ENCODE data around the gene ARHGAP1. TPM values are rescaled to one million over a fixed set of nuclear protein-coding genes. Genes with fewer than 3 reads are reported as not detected.

Gene ARHGAP1
- total RNA-seq, 1 donor from 2014 or later = 175 TPM

DNA sequence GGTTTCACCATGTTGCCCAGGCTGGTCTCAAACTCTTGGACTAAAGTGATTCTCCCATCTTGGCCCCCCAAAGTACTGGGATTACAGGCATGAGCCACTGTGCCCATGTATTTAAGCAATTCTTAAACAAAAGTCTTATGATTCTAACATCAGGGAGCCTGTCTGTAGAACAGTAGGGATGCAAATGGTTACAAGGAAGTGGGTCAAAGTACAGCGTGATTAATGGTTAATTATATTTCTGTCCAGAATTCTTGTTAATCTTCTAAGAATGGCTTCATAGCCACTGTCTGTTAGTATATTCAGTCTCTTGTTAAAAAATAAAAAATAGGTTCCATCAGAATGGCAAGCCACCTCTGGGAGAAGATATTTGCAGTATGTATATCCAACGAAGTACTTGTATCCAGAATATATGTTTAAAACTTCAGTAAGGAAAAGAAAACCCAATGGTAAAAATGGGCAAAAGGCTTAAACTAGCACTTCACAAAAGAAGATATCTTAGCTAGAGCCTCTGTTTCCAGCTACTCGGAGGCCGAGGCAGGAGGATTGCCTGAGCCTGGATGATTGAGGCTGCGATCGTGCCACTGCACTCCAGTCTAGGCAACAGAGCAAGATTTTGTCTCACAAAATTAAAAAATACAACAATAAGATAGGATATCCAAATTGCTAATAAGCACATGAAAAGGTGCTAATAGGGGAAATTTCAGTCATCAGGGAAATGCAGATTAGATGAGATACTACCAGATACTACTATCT lies 60.2 kb downstream of the ARHGAP1 start:
- no peak for DNase-seq (ENCODE audit: low spot score)

DNA sequence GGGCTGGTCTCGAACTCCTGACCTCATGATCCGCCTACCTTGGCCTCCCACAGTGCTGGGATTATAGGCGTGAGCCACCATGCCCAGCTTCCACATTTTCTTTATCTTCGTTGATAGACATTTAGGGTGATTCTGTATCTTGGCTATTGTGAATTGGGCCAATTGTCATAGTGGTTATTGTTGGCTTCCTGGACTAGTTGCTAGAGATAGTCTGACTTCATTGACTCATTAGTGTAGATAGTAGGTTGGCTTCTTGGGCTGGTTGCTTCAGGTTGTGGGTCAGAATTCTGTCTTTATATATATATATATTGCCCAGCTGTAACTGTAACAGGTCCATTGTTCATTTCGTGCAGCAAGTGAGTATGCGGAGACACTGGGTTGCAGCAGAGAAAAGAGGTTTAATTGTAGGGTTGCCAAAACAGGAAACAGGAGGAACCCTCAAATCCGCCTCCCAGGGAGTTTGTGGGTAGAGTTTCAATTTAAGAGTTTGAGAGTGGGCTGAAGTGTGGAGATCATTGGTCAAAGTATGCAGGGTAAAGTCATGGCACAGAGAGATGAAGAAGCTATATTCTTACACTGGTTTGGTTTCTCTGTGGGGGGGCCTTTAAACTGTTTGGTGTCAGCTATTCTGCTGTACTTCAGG lies 61.1 kb downstream of the ARHGAP1 start:
- DNase-seq (ENCODE audit: low spot score) = no peak

DNA sequence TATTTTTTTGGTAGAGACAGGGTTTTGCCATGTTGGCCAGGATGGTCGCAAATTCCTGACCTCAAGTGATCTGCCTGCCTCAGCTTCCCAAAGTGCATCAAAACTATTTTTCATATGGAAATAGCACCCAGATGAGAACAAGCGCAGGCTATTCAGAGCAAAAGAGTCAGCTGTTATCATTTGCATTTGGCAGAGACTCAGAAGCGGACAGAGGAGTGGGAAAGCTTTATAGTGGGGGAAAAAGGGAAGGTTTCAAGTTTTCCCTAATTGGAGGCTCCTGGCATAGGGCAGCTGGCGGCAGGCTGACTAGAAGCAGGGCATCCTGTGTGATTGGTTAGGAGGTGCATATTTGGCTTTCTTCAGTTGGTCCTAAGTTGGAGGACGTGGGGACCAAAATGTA lies 62.9 kb downstream of the ARHGAP1 start:
- no peak for DNase-seq (ENCODE audit: low spot score)

DNA sequence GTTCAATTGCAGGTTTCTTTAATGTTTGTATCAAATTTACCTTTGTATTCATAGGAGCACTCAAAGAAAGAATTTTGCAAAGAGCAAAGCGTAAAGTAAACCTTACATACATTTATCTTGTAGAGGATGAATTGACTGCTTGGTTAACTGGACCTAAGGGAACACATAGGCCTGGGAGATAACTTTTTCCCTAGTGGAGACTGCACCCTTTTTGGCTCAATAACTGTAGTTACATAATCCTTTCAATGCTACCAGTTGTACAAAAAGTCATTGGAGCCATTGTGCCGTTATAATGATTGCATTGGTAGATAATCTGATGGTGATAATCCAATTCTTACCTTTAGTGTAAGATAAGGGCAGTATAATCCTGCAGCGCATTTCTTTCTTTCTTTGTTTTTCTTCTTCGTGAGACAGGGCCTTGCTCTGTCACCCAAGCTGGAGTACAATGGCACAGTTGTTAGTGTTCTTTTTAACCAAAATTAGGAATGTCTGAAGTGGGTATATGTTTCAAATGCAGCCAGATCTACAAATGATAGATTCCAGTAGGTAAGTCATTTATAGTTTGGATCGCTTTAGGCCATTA lies 64.8 kb downstream of the ARHGAP1 start:
- DNase-seq (ENCODE audit: low spot score) = no peak

DNA sequence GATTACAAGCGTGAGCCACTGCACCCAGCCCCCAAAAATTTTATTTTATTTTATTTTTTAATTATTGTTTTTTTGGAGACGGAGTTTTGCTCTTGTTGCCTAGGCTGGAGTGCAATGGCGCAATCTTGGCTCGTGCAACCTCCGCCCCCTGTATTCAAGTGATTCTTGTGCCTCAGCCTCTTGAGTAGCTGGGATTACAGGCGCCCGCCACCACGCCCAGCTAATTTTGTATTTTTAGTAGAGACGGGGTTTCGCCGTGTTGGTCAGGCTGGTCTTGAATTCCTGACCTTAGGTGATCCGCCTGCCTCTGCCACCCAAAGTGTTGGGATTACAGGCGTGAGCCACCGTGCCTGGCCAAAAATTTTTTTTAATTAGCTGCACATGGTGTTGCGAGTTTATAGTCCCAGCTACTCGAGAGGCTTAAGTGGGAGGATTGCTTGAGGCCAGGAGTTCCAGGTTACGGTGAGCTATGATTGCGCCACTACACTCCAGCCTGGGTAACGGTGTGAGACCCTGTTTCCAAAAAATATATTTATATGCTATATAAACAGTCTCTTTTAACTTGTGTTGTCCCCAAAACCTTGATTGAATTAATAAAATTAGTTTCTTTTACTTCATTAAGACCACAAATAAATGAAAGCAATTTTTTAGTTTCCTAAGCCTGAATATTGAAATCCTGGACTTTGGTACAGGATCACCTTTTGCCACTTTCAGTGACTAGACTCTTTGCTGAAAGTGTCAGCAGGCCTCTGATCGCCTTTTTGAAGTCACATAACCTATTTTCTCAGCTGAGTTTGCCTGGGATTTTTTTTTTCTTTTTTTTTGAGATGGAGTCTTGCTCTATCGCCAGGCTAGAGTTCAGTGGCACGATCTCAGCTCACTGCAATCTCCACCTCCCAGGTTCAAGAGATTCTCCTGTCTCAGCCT lies 66.9 kb downstream of the ARHGAP1 start:
- no peak for DNase-seq (ENCODE audit: low spot score)

DNA sequence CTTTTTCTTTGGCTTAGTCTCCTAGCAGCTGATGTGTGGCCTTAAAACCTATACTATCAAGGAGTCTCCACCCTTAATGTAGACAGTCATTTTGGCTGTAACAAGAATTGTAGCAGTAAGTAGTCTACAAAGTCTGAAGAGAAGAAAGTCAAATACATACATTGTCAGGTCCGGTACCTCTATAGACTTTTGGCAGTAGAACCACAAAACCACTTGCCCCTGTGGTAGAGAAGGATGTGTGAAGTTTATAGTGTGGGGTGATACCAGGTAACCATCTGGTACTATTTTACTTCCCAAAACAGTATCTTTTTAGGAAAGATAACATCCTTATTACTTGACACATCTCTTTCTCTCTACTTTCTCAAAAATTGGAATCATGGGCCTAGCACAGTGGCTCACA lies 67.9 kb downstream of the ARHGAP1 start:
- DNase-seq (ENCODE audit: low spot score) = no peak

DNA sequence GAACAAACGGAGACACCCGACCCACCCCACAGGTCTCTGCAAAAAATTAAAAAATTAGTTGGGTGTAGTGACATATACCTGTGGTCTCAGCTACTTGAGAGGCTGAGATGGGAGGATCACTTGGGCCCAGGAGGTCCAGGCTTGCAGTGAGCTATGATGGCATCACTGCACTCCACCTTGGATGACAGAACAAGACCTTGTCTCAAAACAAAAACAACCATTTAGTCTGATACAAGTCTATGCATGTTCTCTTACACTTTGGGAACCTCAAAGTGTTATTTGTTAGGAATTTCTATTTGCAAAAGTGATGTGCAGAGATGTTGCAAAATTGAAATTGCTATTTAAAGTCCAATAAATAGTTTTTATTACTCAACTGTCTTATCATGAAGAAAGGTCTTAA lies 68.7 kb downstream of the ARHGAP1 start:
- no peak for DNase-seq (ENCODE audit: low spot score)

DNA sequence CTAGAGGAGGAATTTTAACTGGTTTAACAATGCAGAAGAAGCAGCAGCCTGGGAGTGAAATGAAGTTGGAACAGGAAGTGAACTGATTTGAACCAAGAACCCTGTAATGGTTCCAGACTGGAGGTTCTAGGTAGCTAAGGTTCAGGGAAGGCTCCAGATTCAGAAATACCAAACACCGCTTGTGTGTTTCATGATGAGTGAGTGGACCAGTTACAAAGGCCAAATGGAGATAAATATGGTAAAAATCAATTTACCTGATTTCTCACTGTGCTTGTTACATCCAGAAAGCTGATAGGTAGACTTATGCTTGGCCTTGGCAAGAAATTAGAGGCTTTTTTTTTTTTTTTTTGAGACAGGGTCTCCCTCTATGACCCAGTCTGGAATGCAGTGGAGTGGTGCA lies 70.2 kb downstream of the ARHGAP1 start:
- no peak for DNase-seq (ENCODE audit: low spot score)

DNA sequence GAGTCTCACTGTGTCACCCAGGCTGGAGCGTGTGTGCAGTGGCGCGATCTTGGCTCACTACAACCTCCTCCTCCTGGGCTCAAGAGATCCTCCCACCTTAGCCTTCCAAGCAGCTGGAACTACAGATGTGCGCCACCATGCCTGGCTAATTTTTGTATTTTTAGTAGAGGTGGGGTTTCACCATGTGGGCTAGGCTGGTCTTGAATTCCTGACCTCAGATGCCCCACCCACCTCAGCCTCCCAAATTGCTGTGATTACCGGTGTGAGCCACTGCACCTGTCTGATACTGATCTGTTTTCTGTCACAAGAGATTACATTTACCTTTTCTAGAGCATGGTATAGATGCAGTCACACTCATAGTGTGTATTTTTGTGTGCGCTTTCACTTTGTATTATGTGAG lies 71.5 kb downstream of the ARHGAP1 start:
- no peak for DNase-seq (ENCODE audit: low spot score)

Other genes with a start within 250 kb of the ARHGAP1 start
- 56.0 TPM for gene AMBRA1, start 106.6 kb downstream of the ARHGAP1 start, total RNA-seq
- 4.8 TPM for gene HARBI1, start 83.4 kb downstream of the ARHGAP1 start, total RNA-seq
- 80.7 TPM for gene ATG13, start 83.1 kb downstream of the ARHGAP1 start, total RNA-seq
- 10.7 TPM for gene ZNF408, start 412 bp upstream of the ARHGAP1 start, total RNA-seq
- gene F2, start 18.6 kb upstream of the ARHGAP1 start, total RNA-seq = not detected
- 86.4 TPM for gene CKAP5, start 145.7 kb upstream of the ARHGAP1 start, total RNA-seq
- 8.6 TPM for gene LRP4, start 217.9 kb upstream of the ARHGAP1 start, total RNA-seq
- 43.0 TPM for gene CSTPP1, start 236.1 kb upstream of the ARHGAP1 start, total RNA-seq

Measured in ureter (tissue), 1 donor.